ENCODE results near the gene WDR89.
"Not testable (repeated sequence)": the region's sequence is repeated elsewhere in the genome, so short reads cannot be mapped to it uniquely, and the experiment has no call there.

WDR89 gene

GRCh38 chr14:63596998-63597658, 44.5 kb downstream of the WDR89 start:
- no peak for DNase-seq (ENCODE audit: low read depth, low spot score)

- no peak for DNase-seq (ENCODE audit: low read depth, low spot score)
Measured at GRCh38 chr14:63594455-63595372, 47.0 kb downstream of the WDR89 start.

- DNase-seq (ENCODE audit: low read depth, low spot score), result not testable (repeated sequence)
Measured at GRCh38 chr14:63583046-63583445, 58.6 kb downstream of the WDR89 start.

GRCh38 chr14:63581491-63581890, 60.2 kb downstream of the WDR89 start:
- no peak for DNase-seq (ENCODE audit: low read depth, low spot score)

GRCh38 chr14:63578300-63578699, 63.4 kb downstream of the WDR89 start:
- no peak for DNase-seq (ENCODE audit: low read depth, low spot score)

- no peak for DNase-seq (ENCODE audit: low read depth, low spot score)
Measured at GRCh38 chr14:63573581-63573980, 68.1 kb downstream of the WDR89 start.

- no peak for DNase-seq (ENCODE audit: low read depth, low spot score)
Measured at GRCh38 chr14:63565448-63565847, 76.2 kb downstream of the WDR89 start.

GRCh38 chr14:63564318-63564717, 77.4 kb downstream of the WDR89 start:
- DNase-seq (ENCODE audit: low read depth, low spot score), result no peak

GRCh38 chr14:63563370-63564026, 78.2 kb downstream of the WDR89 start:
- no peak for DNase-seq (ENCODE audit: low read depth, low spot score)

GRCh38 chr14:63562405-63562804, 79.3 kb downstream of the WDR89 start:
- DNase-seq (ENCODE audit: low read depth, low spot score), result no peak

GRCh38 chr14:63555572-63555971, 86.1 kb downstream of the WDR89 start:
- DNase-seq (ENCODE audit: low read depth, low spot score), result no peak

GRCh38 chr14:63551332-63551731, 90.3 kb downstream of the WDR89 start:
- DNase-seq (ENCODE audit: low read depth, low spot score), result no peak

- no peak for DNase-seq (ENCODE audit: low read depth, low spot score)
Measured at GRCh38 chr14:63547798-63548335, 93.8 kb downstream of the WDR89 start.
